Mesodermal cell (in vitro differentiated cells): ENCODE measurements around the gene ONECUT2.

Source experiments
- H3K27ac ChIP-seq: 2 replicates; pipeline ENCODE4 v1.7.0; 2013; ENCODE audit warnings: mild to moderate bottlenecking, low read depth, low read length, moderate library complexity; ENCODE audit not compliant: severe bottlenecking
- H3K36me3 ChIP-seq: 2 replicates; pipeline ENCODE4 v1.7.1; 2013; ENCODE audit warnings: mild to moderate bottlenecking, low read length, moderate library complexity; ENCODE audit not compliant: control insufficient read depth, insufficient read depth
- H3K4me1 ChIP-seq: one replicate; pipeline ENCODE4 v1.7.1; 2013; ENCODE audit warnings: mild to moderate bottlenecking, low read length; ENCODE audit not compliant: insufficient read depth, control insufficient read depth, poor library complexity, severe bottlenecking
- H3K4me3 ChIP-seq: 2 replicates; pipeline ENCODE4 v1.7.0; 2013; ENCODE audit warnings: low read length, control low read depth, mild to moderate bottlenecking; ENCODE audit not compliant: insufficient read depth, poor library complexity, severe bottlenecking; ENCODE audit errors: extremely low read depth
- H3K9me3 ChIP-seq: 2 replicates; pipeline ENCODE4 v1.7.1; 2013; ENCODE audit warnings: mild to moderate bottlenecking, low read length, moderate library complexity; ENCODE audit not compliant: control insufficient read depth
- WGBS, 2 experiments: methylation state at CpG; one replicate each; pipeline ENCODE4 v1.1.5; 2013; ENCODE audit warnings: missing lambda C conversion rate in 2 of 2; ENCODE audit not compliant: insufficient coverage in 2 of 2; 5-methylcytosine and 5-hydroxymethylcytosine counted together

Gene ONECUT2

DNA sequence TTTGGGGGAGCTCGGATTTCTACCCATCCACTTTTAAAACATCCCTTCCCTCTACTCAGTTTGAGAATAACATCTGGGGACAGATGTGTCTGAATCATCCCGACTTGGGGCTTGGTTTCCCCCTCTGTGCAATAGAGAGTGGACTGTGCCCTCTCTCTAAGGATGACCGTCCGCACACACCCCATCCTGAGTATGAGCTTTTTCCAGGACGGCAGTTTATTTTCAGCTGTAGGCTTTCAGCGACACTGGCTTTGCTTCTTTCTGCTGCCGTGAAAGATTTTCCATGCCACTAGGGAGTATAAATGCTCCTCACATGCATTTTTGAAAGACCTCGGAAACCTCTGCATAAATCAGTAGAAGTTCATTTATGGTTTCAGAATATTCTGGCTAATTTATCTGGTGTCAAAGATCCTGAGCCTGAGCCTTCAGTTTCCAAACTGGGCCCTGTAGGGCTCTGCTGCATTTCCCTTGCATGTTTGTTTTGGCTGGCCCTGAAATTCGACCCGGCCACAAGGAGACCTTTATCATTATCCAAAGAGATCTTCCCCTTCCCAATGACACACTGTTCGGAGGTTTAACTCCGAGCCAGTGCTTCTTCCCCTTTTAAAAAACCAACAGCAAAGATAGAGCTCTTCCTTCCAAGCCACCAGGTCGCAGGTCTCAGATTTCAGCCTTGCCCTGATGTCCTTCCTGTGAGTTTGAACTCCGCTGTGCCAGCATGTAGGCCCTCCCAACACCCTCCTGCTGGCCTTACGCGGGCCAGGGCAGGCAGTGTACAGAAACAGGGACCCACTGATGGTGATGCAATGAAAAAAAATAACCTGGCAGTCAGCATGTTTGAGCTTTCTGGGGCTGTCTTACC is 98.1 kb downstream of the ONECUT2 start:
- 44 to 49% methylated on average over 12 to 13 of the region's 16 CpGs for WGBS, 2 experiments
- Histone ChIP-seq H3K9me3 (no peaks in the 10 kb centered on the region), H3K27ac (peak overlapping the region; percentile 70)

DNA sequence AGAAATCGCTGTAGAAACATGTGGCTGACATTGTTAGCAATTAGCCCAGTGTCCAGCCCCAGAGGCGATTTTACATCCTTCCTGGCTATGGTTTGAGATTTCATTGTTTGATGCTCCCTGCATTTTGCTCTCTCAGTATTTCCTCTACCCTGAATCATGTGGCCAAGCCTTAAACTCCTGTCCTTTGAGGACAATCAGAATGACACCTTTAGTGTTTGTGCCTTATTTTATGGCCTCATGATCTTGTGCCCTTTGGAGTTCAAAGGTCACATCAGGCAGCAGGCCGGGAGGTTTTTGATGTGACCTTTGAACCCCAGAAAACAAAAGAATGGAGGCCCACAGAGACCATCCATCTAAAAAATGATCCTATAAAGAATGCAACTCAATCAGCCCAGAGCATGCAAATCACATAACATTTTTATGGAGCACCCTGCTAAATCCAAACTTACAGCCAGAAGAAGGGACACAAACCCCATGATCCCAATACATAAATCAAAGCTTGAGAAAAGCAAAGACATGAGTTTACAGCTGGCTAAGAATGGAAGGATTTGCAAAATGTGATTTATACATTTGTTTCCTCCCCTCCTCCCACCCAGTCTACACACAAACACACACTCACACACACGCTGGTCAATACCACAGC is 98.8 kb downstream of the ONECUT2 start:
- Histone ChIP-seq H3K4me1 (peaks cover 16% of the 10 kb centered on the region), H3K4me3 (no peak overlapping the region), H3K36me3 (no peaks in the 10 kb centered on the region), H3K9me3 (no peaks in the 10 kb centered on the region), H3K27ac (peak overlapping the region; percentile 70)
- WGBS, 2 experiments, result 68 to 89% methylated on average over 2 to 3 of the region's 4 CpGs

More for the DNA sequence above, 98.1 kb downstream of the ONECUT2 start:
- Histone ChIP-seq H3K4me3 (no peak overlapping the region), H3K36me3 (no peaks in the 10 kb centered on the region), H3K4me1 (peaks cover 16% of the 10 kb centered on the region)

DNA sequence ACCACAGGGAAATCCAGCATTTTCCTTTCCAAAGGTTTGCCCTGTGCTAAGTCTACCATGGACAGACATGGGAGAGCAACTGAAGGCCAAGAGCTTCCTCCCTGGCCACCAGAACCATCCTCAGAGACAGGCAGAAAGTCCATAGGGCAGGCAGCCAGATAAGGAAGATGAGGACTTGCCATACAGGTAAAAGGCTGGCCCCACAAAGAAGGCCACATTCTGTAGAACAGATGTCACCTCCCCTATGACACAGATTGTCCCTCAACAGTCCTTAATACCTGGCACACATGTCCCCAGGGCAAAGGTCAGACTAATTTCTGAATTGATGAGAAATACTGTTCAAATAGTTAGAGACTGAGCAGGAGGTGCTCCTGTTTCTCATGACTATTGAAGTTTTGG is 99.3 kb downstream of the ONECUT2 start:
- Histone ChIP-seq H3K27ac (no peak overlapping the region), H3K4me3 (no peak overlapping the region), H3K4me1 (peaks cover 16% of the 10 kb centered on the region), H3K36me3 (no peaks in the 10 kb centered on the region), H3K9me3 (no peaks in the 10 kb centered on the region)

DNA sequence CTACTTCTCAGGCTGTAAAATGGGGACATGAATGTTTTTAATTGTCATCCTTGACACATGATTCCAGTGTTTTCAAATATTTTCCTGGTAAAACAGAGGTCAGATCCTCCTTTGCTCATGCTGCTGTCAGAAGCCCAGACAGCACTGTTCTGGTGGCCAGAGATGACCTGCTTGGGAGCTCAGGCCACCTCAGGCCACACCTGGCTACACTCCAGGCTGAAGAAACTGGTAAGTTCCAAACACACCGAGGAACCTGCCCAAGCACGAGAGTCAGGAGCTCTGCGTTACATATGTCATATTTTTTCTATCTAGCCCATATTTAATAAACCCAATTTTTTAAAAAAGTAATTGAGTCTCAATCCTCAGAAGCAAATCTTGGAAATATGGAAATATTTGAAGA is 103.4 kb downstream of the ONECUT2 start:
- H3K9me3 ChIP-seq, result no peaks in the 10 kb centered on the region
- H3K4me1 ChIP-seq, result peaks cover 11% of the 10 kb centered on the region
- H3K36me3 ChIP-seq, result no peaks in the 10 kb centered on the region
- H3K4me3 ChIP-seq, result no peak overlapping the region
- no CpG with 5 or more reads among the region's 3 CpGs for WGBS, 2 experiments
- no peak overlapping the region for H3K27ac ChIP-seq

DNA sequence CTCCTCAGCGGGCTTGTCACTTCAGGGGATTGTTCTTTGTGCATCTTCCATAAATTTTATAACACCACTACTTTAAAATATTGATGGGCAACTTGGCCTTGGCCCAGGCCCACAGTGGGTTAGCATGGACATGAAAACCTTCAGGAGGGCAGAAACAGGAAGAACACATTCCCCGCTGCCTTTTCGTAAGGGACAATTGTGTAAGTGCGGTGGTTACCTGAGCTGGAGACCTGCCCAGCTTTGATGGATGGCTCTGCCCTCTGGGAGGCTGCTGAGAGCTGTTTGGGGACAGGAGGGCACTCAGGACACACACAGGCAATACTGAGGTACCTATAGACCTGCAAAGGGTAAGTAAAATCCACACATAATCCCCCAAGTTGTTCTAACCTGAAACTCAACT is 104.5 kb downstream of the ONECUT2 start:
- WGBS, 2 experiments, result 97 to 100% methylated on average over 3 to 4 of the region's 4 CpGs
- H3K27ac ChIP-seq, result no peak overlapping the region
- H3K9me3 ChIP-seq, result no peaks in the 10 kb centered on the region
- H3K4me1 ChIP-seq, result peaks cover 5% of the 10 kb centered on the region
- no peaks in the 10 kb centered on the region for H3K36me3 ChIP-seq
- no peak overlapping the region for H3K4me3 ChIP-seq
